Fibroblast of lung (primary cell): ENCODE data around the gene WDR62. TPM values are rescaled to one million over a fixed set of nuclear protein-coding genes. Genes with fewer than 3 reads are reported as not detected.
A peak's percentile ranks its signal among the peaks of the same experiment; 100 is the strongest.

Experiments
- DNase-seq, 2 donors: peaks; one replicate each; pipeline versions ENCODE4 v3.0.0 to v3.0.0-alpha.2; 2010; ENCODE audit warnings: low read depth in 2 of 2
- H2AFZ ChIP-seq: 2 replicates; pipeline ENCODE4 v1.5.1; 2012; ENCODE audit warnings: low read length, control low read depth, inconsistent platforms
- H3K27ac ChIP-seq: 2 replicates; pipeline ENCODE4 v1.5.1; 2011; ENCODE audit warnings: low read length, control low read depth; ENCODE audit not compliant: insufficient read depth
- H3K27me3 ChIP-seq: 2 replicates; pipeline ENCODE4 v1.5.1; 2011; ENCODE audit warnings: mild to moderate bottlenecking, low read length; ENCODE audit not compliant: control insufficient read depth, insufficient read depth
- H3K36me3 ChIP-seq: 2 replicates; pipeline ENCODE4 v1.5.1; 2011; ENCODE audit warnings: low read length; ENCODE audit not compliant: control insufficient read depth, insufficient read depth
- H3K4me1 ChIP-seq: 2 replicates; pipeline ENCODE4 v1.5.1; 2011; ENCODE audit warnings: low read length; ENCODE audit not compliant: control insufficient read depth, insufficient read depth; ENCODE audit errors: extremely low read depth
- H3K4me2 ChIP-seq: 2 replicates; pipeline ENCODE4 v1.5.1; 2011; ENCODE audit warnings: low read length, control low read depth; ENCODE audit not compliant: insufficient read depth; ENCODE audit errors: extremely low read depth
- H3K4me3 ChIP-seq, 4 experiments: fragments of 200-600 bp in 1 of 4; sonication (generic) in 1 of 4; replicated peaks in 1 of 4; 2 replicates each; pipeline ENCODE4 v1.5.1; 2011 to 2016; ENCODE audit warnings: low read length in 4 of 4, low read depth in 3 of 4, mild to moderate bottlenecking in 3 of 4, control low read depth in 2 of 4, inconsistent platforms in 1 of 4, mixed read lengths in 1 of 4; ENCODE audit not compliant: insufficient read depth in 1 of 4; ENCODE audit errors: control extremely low read depth in 1 of 4
- H3K79me2 ChIP-seq: 2 replicates; pipeline ENCODE4 v1.5.1; 2012; ENCODE audit warnings: mild to moderate bottlenecking, low read length, inconsistent platforms; ENCODE audit not compliant: control insufficient read depth, insufficient read depth
- H3K9ac ChIP-seq: 2 replicates; pipeline ENCODE4 v1.5.1; 2011; ENCODE audit warnings: mild to moderate bottlenecking, low read length, control low read depth; ENCODE audit not compliant: insufficient read depth
- H3K9me3 ChIP-seq: 2 replicates; pipeline ENCODE4 v1.5.1; 2012; ENCODE audit warnings: low read depth, low read length; ENCODE audit not compliant: control insufficient read depth, insufficient read depth
- H4K20me1 ChIP-seq: 2 replicates; pipeline ENCODE4 v1.5.1; 2011; ENCODE audit warnings: low read length; ENCODE audit not compliant: control insufficient read depth, insufficient read depth; ENCODE audit errors: extremely low read depth
- EZH2 ChIP-seq: IDR thresholded peaks from 2 replicates; pipeline ENCODE4 v1.5.1; 2012; ENCODE audit warnings: low read length, control low read depth, mild to moderate bottlenecking; ENCODE audit errors: missing control alignments
- polyA plus RNA-seq, 2 donors: library from polyadenylated mRNA; depleted of rRNA in 1 of 2; stranded (reverse) in 1 of 2; unstranded in 1 of 2; fragments of >200 nt; gene quantifications; 2 replicates each; pipeline ENCODE4 v1.2.1, GENCODE V29; 2011 to 2012; ENCODE audit warnings: missing spikeins in 1 of 2
- total RNA-seq: library from RNA; depleted of rRNA; stranded (reverse); fragments of >200 nt; gene quantifications from 2 replicates; pipeline ENCODE4 v1.2.1, GENCODE V29; 2014
- TF ChIP-seq, protein P1 (sequence below), 2 donors: IDR thresholded peaks in 1 of 2; conservative IDR thresholded peaks in 1 of 2; 1 replicate in 1 of 2; 2 replicates in 1 of 2; pipeline ENCODE4 v1.5.1; 2011 to 2012; ENCODE audit warnings: low read length in 2 of 2, control low read depth in 1 of 2, inconsistent platforms in 1 of 2, low read depth in 1 of 2, mild to moderate bottlenecking in 1 of 2

The WDR62 gene
- total and polyA plus RNA-seq, 2 donors (not counting 1 experiment from before 2014, with no cell fraction given) = 1.1 to 2.8 TPM

DNA sequence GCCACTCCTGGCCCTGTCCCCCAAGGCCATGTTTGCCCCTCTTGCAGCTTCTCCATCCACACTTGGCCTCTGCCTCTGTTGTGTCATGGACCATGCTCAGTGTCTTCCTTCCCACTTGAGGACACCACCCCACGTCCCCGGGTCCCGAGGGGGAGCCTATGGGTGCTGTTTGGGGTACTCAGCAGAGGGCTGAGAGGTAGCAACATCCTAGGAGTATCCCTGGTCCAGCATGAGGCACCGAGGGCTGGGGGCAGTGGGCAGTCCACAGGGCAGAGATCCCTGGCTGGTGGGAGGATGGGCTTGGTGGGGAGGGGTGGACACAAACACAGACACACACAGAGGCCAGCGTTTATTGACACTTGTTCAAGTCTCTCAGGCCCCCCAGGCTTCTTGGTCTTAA lies 95.9 kb downstream of the WDR62 start:
- Histone ChIP-seq H3K36me3 (peaks cover 24% of the 10 kb centered on the region), H3K4me2 (peak overlapping the region; percentile 75), H3K4me1 (peaks cover 6% of the 10 kb centered on the region), H3K27ac (no peak overlapping the region), H2AFZ (no peak overlapping the region), H3K9ac (no peak overlapping the region), H4K20me1 (no peaks in the 10 kb centered on the region), H3K79me2 (peaks cover 2% of the 10 kb centered on the region), H3K9me3 (no peaks in the 10 kb centered on the region), H3K27me3 (no peaks in the 10 kb centered on the region), H3K4me3 (peak overlapping the region in 1 of 4 experiments; percentile 76)
- TF ChIP-seq EZH2 = no peak
- TF ChIP-seq, protein P1, sequence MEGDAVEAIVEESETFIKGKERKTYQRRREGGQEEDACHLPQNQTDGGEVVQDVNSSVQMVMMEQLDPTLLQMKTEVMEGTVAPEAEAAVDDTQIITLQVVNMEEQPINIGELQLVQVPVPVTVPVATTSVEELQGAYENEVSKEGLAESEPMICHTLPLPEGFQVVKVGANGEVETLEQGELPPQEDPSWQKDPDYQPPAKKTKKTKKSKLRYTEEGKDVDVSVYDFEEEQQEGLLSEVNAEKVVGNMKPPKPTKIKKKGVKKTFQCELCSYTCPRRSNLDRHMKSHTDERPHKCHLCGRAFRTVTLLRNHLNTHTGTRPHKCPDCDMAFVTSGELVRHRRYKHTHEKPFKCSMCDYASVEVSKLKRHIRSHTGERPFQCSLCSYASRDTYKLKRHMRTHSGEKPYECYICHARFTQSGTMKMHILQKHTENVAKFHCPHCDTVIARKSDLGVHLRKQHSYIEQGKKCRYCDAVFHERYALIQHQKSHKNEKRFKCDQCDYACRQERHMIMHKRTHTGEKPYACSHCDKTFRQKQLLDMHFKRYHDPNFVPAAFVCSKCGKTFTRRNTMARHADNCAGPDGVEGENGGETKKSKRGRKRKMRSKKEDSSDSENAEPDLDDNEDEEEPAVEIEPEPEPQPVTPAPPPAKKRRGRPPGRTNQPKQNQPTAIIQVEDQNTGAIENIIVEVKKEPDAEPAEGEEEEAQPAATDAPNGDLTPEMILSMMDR (conservative IDR thresholded peaks at IDR 0.05 in 1 of 2, IDR thresholded peaks at IDR 0.05 in 1 of 2; ENCODE audit: low read depth in 1 of 2, low read length in 2 of 2) = no peak
- no peak for DNase-seq

DNA sequence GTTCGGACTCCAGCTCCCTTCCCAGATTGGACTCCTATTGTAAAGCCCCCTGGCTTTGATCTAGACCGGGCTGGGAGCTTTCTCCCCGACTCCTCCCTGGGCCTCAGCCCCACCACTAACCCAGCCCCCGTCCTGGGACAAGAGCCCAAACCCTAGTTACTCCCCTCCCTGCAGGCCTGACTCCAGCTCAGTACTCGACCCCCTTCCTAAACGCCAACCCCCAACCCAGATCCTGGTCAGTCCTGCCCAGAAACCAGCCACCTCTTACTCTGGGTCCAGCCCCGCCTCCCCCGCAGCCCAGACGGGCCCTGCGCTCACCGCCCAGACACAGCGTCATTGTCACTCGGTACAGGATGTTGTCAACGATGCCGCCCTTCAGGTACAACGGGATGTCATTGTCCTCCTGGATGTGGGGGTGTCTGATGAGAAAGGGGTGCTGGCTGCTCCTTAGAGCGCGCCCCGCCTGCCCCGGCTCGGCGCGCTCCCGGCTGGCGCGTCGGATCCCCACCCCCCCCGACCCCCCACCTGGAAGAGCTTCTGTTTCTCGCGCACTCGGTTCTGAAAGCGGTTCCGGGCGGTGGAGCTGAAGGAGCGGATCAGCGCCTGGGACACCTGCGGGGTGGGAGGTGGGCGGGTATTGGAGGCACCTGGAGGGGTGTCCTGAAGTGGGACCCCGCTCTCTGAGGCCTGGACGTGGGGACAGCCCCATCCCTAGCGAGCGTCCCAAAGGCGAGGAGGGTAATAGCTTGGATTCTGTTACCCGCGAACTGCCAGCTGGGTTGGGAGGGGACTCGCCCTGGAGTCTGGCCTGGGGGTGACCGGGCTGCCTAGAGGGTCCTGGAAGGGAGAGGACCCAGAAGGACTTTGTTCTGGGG lies 96.7 kb downstream of the WDR62 start:
- TF ChIP-seq, protein P1 (conservative IDR thresholded peaks at IDR 0.05 in 1 of 2, IDR thresholded peaks at IDR 0.05 in 1 of 2; ENCODE audit: low read depth in 1 of 2, low read length in 2 of 2) = no peak
- TF ChIP-seq EZH2 = no peak
- Histone ChIP-seq H2AFZ (no peak overlapping the region), H3K4me2 (peak overlapping the region; percentile 75), H3K9me3 (no peaks in the 10 kb centered on the region), H4K20me1 (no peaks in the 10 kb centered on the region), H3K9ac (peak overlapping the region; percentile 53), H3K27me3 (no peaks in the 10 kb centered on the region), H3K27ac (peak overlapping the region; percentile 61), H3K4me1 (peaks cover 6% of the 10 kb centered on the region), H3K4me3 (peak overlapping the region; percentile 5 to 76 (median 48)), H3K79me2 (no peaks in the 10 kb centered on the region), H3K36me3 (peaks cover 16% of the 10 kb centered on the region)
- DNase-seq = peak in 1 of 2 donors; percentile 11

DNA sequence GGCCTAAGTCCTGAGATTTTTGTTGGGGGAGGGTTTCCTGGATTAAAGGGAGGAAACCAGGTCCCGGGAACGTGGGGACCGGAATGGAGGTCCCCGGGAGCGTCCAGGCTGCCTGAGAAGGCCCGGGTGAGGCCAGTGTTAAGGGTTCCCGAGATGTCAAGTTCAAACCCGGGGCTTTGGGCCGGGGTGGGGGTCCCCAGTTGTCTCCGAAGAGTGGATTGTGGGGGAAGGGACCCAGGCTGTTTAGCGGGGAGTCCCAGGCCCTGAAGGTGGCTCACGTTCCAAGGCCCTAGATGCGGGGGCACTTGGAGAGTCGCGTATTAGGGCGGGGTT lies 97.3 kb downstream of the WDR62 start:
- Histone ChIP-seq H2AFZ (no peak overlapping the region), H4K20me1 (no peaks in the 10 kb centered on the region), H3K79me2 (no peaks in the 10 kb centered on the region), H3K4me3 (peak overlapping the region; percentile 5 to 76 (median 48)), H3K27me3 (no peaks in the 10 kb centered on the region), H3K27ac (peak overlapping the region; percentile 61), H3K9ac (peak overlapping the region; percentile 53), H3K36me3 (peaks cover 13% of the 10 kb centered on the region), H3K9me3 (no peaks in the 10 kb centered on the region), H3K4me1 (peaks cover 6% of the 10 kb centered on the region), H3K4me2 (peak overlapping the region; percentile 15)
- no peak for DNase-seq
- TF ChIP-seq, protein P1 (conservative IDR thresholded peaks at IDR 0.05 in 1 of 2, IDR thresholded peaks at IDR 0.05 in 1 of 2; ENCODE audit: low read depth in 1 of 2, low read length in 2 of 2) = no peak
- TF ChIP-seq EZH2 = no peak
